HCT116 (cell line): ENCODE data around the gene SLC25A21.

ENCODE experiments used
- CTCF ChIP-seq, 3 experiments: fragments of 200-600 bp in 1 of 3; sonication (generic) in 1 of 3; IDR thresholded peaks in 2 of 3; conservative IDR thresholded peaks in 1 of 3; 2 replicates each; pipeline ENCODE4 v1.5.1; 2012 to 2017; ENCODE audit warnings: low read depth in 2 of 3, low read length in 2 of 3, antibody characterized with exemption in 1 of 3, borderline replicate concordance in 1 of 3, control low read depth in 1 of 3, mild to moderate bottlenecking in 1 of 3, mixed read lengths in 1 of 3, mixed run types in 1 of 3, moderate library complexity in 1 of 3; ENCODE audit not compliant: insufficient read depth in 1 of 3
- EZH2 ChIP-seq: fragments of 200-600 bp; sonication (generic); IDR thresholded peaks from 2 replicates; pipeline ENCODE4 v1.6.1; 2017; ENCODE audit warnings: antibody characterized with exemption, mixed run types
- FOSL1 ChIP-seq: IDR thresholded peaks from 2 replicates; pipeline ENCODE4 v1.6.1; 2012; ENCODE audit warnings: low read depth
- JUND ChIP-seq: IDR thresholded peaks from 2 replicates; pipeline ENCODE4 v1.6.1; 2012
- MAX ChIP-seq: IDR thresholded peaks from 2 replicates; pipeline ENCODE4 v1.6.1; 2012
- POLR2A ChIP-seq: IDR thresholded peaks from 2 replicates; pipeline ENCODE4 v1.7.0; 2011; ENCODE audit warnings: borderline replicate concordance; ENCODE audit not compliant: insufficient read depth, insufficient read length; ENCODE audit errors: extremely low read depth
- POLR2AphosphoS5 ChIP-seq: IDR thresholded peaks from 2 replicates; pipeline ENCODE4 v1.6.1; 2011; ENCODE audit warnings: mild to moderate bottlenecking, low read depth, low read length, moderate library complexity
- RAD21 ChIP-seq: IDR thresholded peaks from 2 replicates; pipeline ENCODE4 v1.6.1; 2012; ENCODE audit warnings: low read depth, mild to moderate bottlenecking
- SIN3A ChIP-seq: IDR thresholded peaks from 2 replicates; pipeline ENCODE4 v1.6.1; 2012; ENCODE audit warnings: low read depth
- SP1 ChIP-seq: IDR thresholded peaks from 2 replicates; pipeline ENCODE4 v1.6.1; 2012; ENCODE audit warnings: low read depth
- SRF ChIP-seq: IDR thresholded peaks from 2 replicates; pipeline ENCODE4 v1.6.1; 2012; ENCODE audit warnings: low read depth

DNA sequence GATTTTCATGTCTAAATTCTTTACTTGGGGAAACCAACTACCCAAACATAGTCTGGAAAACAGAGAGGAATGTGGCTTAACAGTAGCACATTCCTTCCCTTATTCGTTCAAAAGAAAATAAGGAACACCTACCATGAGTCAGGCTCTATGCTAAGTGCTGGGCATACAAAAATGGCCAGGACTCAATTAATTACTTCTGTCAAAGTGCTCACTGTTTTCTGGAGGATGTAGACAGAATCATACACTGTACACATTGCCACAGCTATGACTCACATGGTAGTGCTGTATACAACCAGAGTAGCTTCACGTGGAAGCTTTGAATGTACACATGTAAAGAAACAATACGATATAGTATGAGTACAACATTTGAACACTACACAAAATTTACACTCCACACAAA lies 50.1 kb downstream of the SLC25A21 start:
- TF ChIP-seq RAD21, result no peak
- TF ChIP-seq MAX, result no peak
- no peak for TF ChIP-seq SP1
- TF ChIP-seq CTCF (IDR thresholded peaks at IDR 0.05 in 2 of 3, conservative IDR thresholded peaks at IDR 0.05 in 1 of 3; ENCODE audit: borderline replicate concordance in 1 of 3, insufficient read depth in 1 of 3, low read depth in 2 of 3, low read length in 2 of 3), result no peak
- no peak; the same call in 1 of the 2 replicates for TF ChIP-seq SRF
- TF ChIP-seq POLR2AphosphoS5, result no peak
- no peak for TF ChIP-seq JUND
- TF ChIP-seq POLR2A, result no peak
- TF ChIP-seq EZH2, result no peak
- TF ChIP-seq FOSL1, result no peak
- TF ChIP-seq SIN3A, result no peak
